Activated T-helper 17 cell treated with anti-CD3 and anti-CD28 coated beads, Interleukin-2, amount 50 U/mL, for 72 hours (primary cell): ENCODE measurements around the gene UTS2B. TPM values are rescaled to one million over a fixed set of nuclear protein-coding genes. Genes with fewer than 3 reads are reported as not detected.

ENCODE experiments used
- ATAC-seq: fragments of 150-1000 bp; cut with Tn5 transposase; replicated peaks from 2 replicates; pipeline ENCODE4 v1.10.0; 2021; ENCODE audit warnings: mild to moderate bottlenecking, moderate library complexity
- H3K27ac Mint-ChIP-seq: one replicate; pipeline ENCODE4 v1.8.0; 2022; ENCODE audit warnings: mixed read lengths
- H3K27me3 Mint-ChIP-seq: one replicate; pipeline ENCODE4 v1.8.0; 2022; ENCODE audit warnings: mixed read lengths
- H3K36me3 Mint-ChIP-seq: one replicate; pipeline ENCODE4 v1.8.0; 2022; ENCODE audit warnings: low read depth, mild to moderate bottlenecking, mixed read lengths
- H3K4me1 Mint-ChIP-seq: one replicate; pipeline ENCODE4 v1.8.0; 2022; ENCODE audit warnings: mixed read lengths
- H3K4me3 Mint-ChIP-seq: one replicate; pipeline ENCODE4 v1.8.0; 2022; ENCODE audit warnings: mild to moderate bottlenecking, mixed read lengths
- H3K9me3 Mint-ChIP-seq: one replicate; pipeline ENCODE4 v1.8.0; 2022; ENCODE audit warnings: mixed read lengths
- total RNA-seq, 2 donors: library from RNA; stranded (reverse); gene quantifications; one replicate each; pipeline ENCODE4 v1.2.3, GENCODE V29; 2022

UTS2B gene
- total RNA-seq, 2 donors from 2014 or later: not detected

GRCh38 chr3:191321019-191321767 is 9.1 kb downstream of the UTS2B start:
- Mint-ChIP-seq H3K27ac (no peak overlapping the region), H3K4me3 (no peak overlapping the region), H3K4me1 (no peaks in the 10 kb centered on the region), H3K36me3 (no peaks in the 10 kb centered on the region), H3K9me3 (peaks cover 6% of the 10 kb centered on the region), H3K27me3 (peaks cover 3% of the 10 kb centered on the region)
- no peak for ATAC-seq

GRCh38 chr3:191320316-191320715 is 10.0 kb downstream of the UTS2B start:
- H3K36me3 Mint-ChIP-seq: no peaks in the 10 kb centered on the region
- peaks cover 6% of the 10 kb centered on the region for H3K9me3 Mint-ChIP-seq
- no peak overlapping the region for H3K27ac Mint-ChIP-seq
- H3K4me3 Mint-ChIP-seq: no peak overlapping the region
- no peaks in the 10 kb centered on the region for H3K4me1 Mint-ChIP-seq
- no peak for ATAC-seq
- H3K27me3 Mint-ChIP-seq: peaks cover 3% of the 10 kb centered on the region

- ATAC-seq: no peak
- Mint-ChIP-seq H3K27ac (no peak overlapping the region), H3K9me3 (no peaks in the 10 kb centered on the region), H3K4me1 (no peaks in the 10 kb centered on the region), H3K27me3 (peaks cover 3% of the 10 kb centered on the region), H3K36me3 (no peaks in the 10 kb centered on the region), H3K4me3 (no peak overlapping the region)
Observed at GRCh38 chr3:191316876-191317603, 13.3 kb downstream of the UTS2B start.

GRCh38 chr3:191314109-191314728 is 16.1 kb downstream of the UTS2B start:
- ATAC-seq: no peak
- no peaks in the 10 kb centered on the region for H3K36me3 Mint-ChIP-seq
- H3K9me3 Mint-ChIP-seq: peaks cover 4% of the 10 kb centered on the region
- H3K27ac Mint-ChIP-seq: no peak overlapping the region
- H3K27me3 Mint-ChIP-seq: no peaks in the 10 kb centered on the region
- H3K4me3 Mint-ChIP-seq: no peak overlapping the region
- no peaks in the 10 kb centered on the region for H3K4me1 Mint-ChIP-seq

- Mint-ChIP-seq H3K27me3 (no peaks in the 10 kb centered on the region), H3K36me3 (no peaks in the 10 kb centered on the region), H3K4me3 (no peak overlapping the region), H3K4me1 (no peaks in the 10 kb centered on the region), H3K9me3 (peaks cover 4% of the 10 kb centered on the region), H3K27ac (no peak overlapping the region)
- ATAC-seq: no peak
Observed at GRCh38 chr3:191313296-191313695, 17.0 kb downstream of the UTS2B start.

- H3K9me3 Mint-ChIP-seq: peaks cover 4% of the 10 kb centered on the region
- ATAC-seq: no peak
- H3K27me3 Mint-ChIP-seq: no peaks in the 10 kb centered on the region
- H3K27ac Mint-ChIP-seq: no peak overlapping the region
- no peaks in the 10 kb centered on the region for H3K36me3 Mint-ChIP-seq
- H3K4me3 Mint-ChIP-seq: no peak overlapping the region
- H3K4me1 Mint-ChIP-seq: no peaks in the 10 kb centered on the region
Observed at GRCh38 chr3:191307341-191307740, 23.0 kb downstream of the UTS2B start.

GRCh38 chr3:191306428-191306827 is 23.9 kb downstream of the UTS2B start:
- no peaks in the 10 kb centered on the region for H3K27me3 Mint-ChIP-seq

GRCh38 chr3:191303596-191303995 is 26.7 kb downstream of the UTS2B start:
- no peaks in the 10 kb centered on the region for H3K27me3 Mint-ChIP-seq

More at GRCh38 chr3:191306428-191306827, 23.9 kb downstream of the UTS2B start:
- H3K4me3 Mint-ChIP-seq: no peak overlapping the region
- H3K9me3 Mint-ChIP-seq: peaks cover 4% of the 10 kb centered on the region
- no peak overlapping the region for H3K27ac Mint-ChIP-seq
- no peak for ATAC-seq
- no peaks in the 10 kb centered on the region for H3K4me1 Mint-ChIP-seq
- no peaks in the 10 kb centered on the region for H3K36me3 Mint-ChIP-seq

GRCh38 chr3:191302451-191302850 is 27.9 kb downstream of the UTS2B start:
- Mint-ChIP-seq H3K9me3 (no peaks in the 10 kb centered on the region), H3K27me3 (no peaks in the 10 kb centered on the region), H3K4me3 (no peak overlapping the region), H3K4me1 (no peaks in the 10 kb centered on the region), H3K36me3 (no peaks in the 10 kb centered on the region), H3K27ac (no peak overlapping the region)
- ATAC-seq: no peak

More at GRCh38 chr3:191303596-191303995, 26.7 kb downstream of the UTS2B start:
- Mint-ChIP-seq H3K4me3 (no peak overlapping the region), H3K36me3 (no peaks in the 10 kb centered on the region), H3K9me3 (no peaks in the 10 kb centered on the region), H3K27ac (no peak overlapping the region), H3K4me1 (no peaks in the 10 kb centered on the region)
- ATAC-seq: no peak

- H3K27me3 Mint-ChIP-seq: no peaks in the 10 kb centered on the region
- H3K27ac Mint-ChIP-seq: no peak overlapping the region
Observed at GRCh38 chr3:191301782-191302411, 28.4 kb downstream of the UTS2B start.

GRCh38 chr3:191301017-191301416 is 29.3 kb downstream of the UTS2B start:
- no peaks in the 10 kb centered on the region for H3K27me3 Mint-ChIP-seq
- no peaks in the 10 kb centered on the region for H3K9me3 Mint-ChIP-seq
- H3K27ac Mint-ChIP-seq: no peak overlapping the region
- H3K4me3 Mint-ChIP-seq: no peak overlapping the region
- H3K4me1 Mint-ChIP-seq: no peaks in the 10 kb centered on the region
- ATAC-seq: peak; percentile 58
- H3K36me3 Mint-ChIP-seq: no peaks in the 10 kb centered on the region

More at GRCh38 chr3:191301782-191302411, 28.4 kb downstream of the UTS2B start:
- ATAC-seq: no peak
- H3K36me3 Mint-ChIP-seq: no peaks in the 10 kb centered on the region
- H3K4me3 Mint-ChIP-seq: no peak overlapping the region
- H3K4me1 Mint-ChIP-seq: no peaks in the 10 kb centered on the region
- H3K9me3 Mint-ChIP-seq: no peaks in the 10 kb centered on the region

- H3K36me3 Mint-ChIP-seq: no peaks in the 10 kb centered on the region
- H3K9me3 Mint-ChIP-seq: no peaks in the 10 kb centered on the region
- ATAC-seq: peak; percentile 31
- H3K4me3 Mint-ChIP-seq: no peak overlapping the region
- H3K27ac Mint-ChIP-seq: no peak overlapping the region
- no peaks in the 10 kb centered on the region for H3K4me1 Mint-ChIP-seq
- H3K27me3 Mint-ChIP-seq: no peaks in the 10 kb centered on the region
Observed at GRCh38 chr3:191300422-191300821, 29.9 kb downstream of the UTS2B start.

- no peak for ATAC-seq
- H3K4me3 Mint-ChIP-seq: no peak overlapping the region
- no peak overlapping the region for H3K27ac Mint-ChIP-seq
- no peaks in the 10 kb centered on the region for H3K36me3 Mint-ChIP-seq
- no peaks in the 10 kb centered on the region for H3K9me3 Mint-ChIP-seq
- no peaks in the 10 kb centered on the region for H3K27me3 Mint-ChIP-seq
- no peaks in the 10 kb centered on the region for H3K4me1 Mint-ChIP-seq
Observed at GRCh38 chr3:191298846-191299245, 31.5 kb downstream of the UTS2B start.

GRCh38 chr3:191296041-191296541 is 34.2 kb downstream of the UTS2B start:
- no peaks in the 10 kb centered on the region for H3K27me3 Mint-ChIP-seq
- H3K4me3 Mint-ChIP-seq: no peak overlapping the region
- H3K4me1 Mint-ChIP-seq: no peaks in the 10 kb centered on the region
- H3K36me3 Mint-ChIP-seq: no peaks in the 10 kb centered on the region
- ATAC-seq: no peak
- no peaks in the 10 kb centered on the region for H3K9me3 Mint-ChIP-seq
- no peak overlapping the region for H3K27ac Mint-ChIP-seq
